ENCODE data around the gene CCDC186. TPM values are rescaled to one million over a fixed set of nuclear protein-coding genes. Genes with fewer than 3 reads are reported as not detected.

CCDC186 gene
- total and polyA plus RNA-seq, 2 of the 8 experiments (the other 6 are each of a cell fraction or from before 2014, with no cell fraction given), result 3.0 to 30.3 TPM

DNA sequence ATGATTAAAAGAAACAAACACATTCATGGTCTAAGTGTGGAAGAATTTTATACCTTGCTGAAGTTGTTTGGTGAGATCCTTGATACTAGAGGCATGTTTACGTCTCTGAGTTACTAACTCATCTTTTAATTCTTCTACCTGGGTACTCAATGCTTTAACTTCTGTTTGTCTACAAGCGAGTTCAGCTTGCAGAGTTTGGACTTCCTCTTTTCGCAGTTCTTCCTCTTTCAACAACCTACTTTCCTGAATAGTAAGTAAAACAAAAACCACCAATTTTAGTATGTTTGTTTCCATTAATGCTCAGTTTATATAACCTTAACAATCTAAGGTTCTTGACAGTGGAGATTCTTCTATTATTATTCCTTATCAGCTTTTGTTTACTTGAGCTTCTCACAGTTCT, 42.9 kb downstream of the CCDC186 start:
- H3K4me1 ChIP-seq (replicated peaks in 1 of 4; ENCODE audit: control insufficient read depth in 3 of 4, insufficient read depth in 4 of 4, low read length in 3 of 4), result no peaks in the 10 kb centered on the region
- H2AK5ac ChIP-seq (ENCODE audit: low read depth, low read length), result no peak overlapping the region
- CTCF ChIA-PET (ENCODE audit: partially characterized antibody), result no interaction called here
- H4K91ac ChIP-seq (replicated peaks; ENCODE audit: insufficient read length, low read length), result no peak overlapping the region
- H3K27me3 ChIP-seq (replicated peaks in 1 of 4; ENCODE audit: control insufficient read depth in 3 of 4, extremely low read depth in 1 of 4, insufficient read depth in 3 of 4, low read length in 3 of 4), result no peaks in the 10 kb centered on the region
- POLR2A ChIA-PET (ENCODE audit: partially characterized antibody), result no interaction called here
- H3K9ac ChIP-seq (replicated peaks in 1 of 4; ENCODE audit: extremely low read depth in 1 of 4, low read depth in 3 of 4, low read length in 3 of 4), result no peak overlapping the region
- no peak overlapping the region for H3K18ac ChIP-seq (ENCODE audit: extremely low read depth, low read length)
- H2BK12ac ChIP-seq (ENCODE audit: low read depth, low read length), result no peak overlapping the region
- no peaks in the 10 kb centered on the region for H4K20me1 ChIP-seq (replicated peaks in 1 of 2; ENCODE audit: control insufficient read depth in 1 of 2, insufficient read depth in 2 of 2, low read length in 2 of 2)
- H3K4me3 ChIP-seq (ENCODE audit: extremely low read depth in 1 of 4, insufficient read depth in 2 of 4, low read depth in 3 of 4, low read length in 4 of 4), result no peak overlapping the region
- no peak overlapping the region for H4K8ac ChIP-seq (ENCODE audit: extremely low read depth, insufficient read depth, low read length)
- H3K79me2 ChIP-seq (ENCODE audit: control insufficient read depth in 1 of 2, insufficient read depth in 2 of 2, low read length in 2 of 2), result no peaks in the 10 kb centered on the region
- no peaks in the 10 kb centered on the region for H3K79me1 ChIP-seq (ENCODE audit: low read depth, low read length)
- no peak overlapping the region for H2BK20ac ChIP-seq (ENCODE audit: low read length)
- H3K56ac ChIP-seq (replicated peaks; ENCODE audit: insufficient read length, low read depth, low read length), result no peak overlapping the region
- H2BK15ac ChIP-seq (ENCODE audit: low read length), result no peak overlapping the region
- no peaks in the 10 kb centered on the region for H3K9me3 ChIP-seq (ENCODE audit: insufficient read depth in 2 of 2, low read depth in 1 of 2, low read length in 1 of 2)
- no peak overlapping the region for H2AFZ ChIP-seq (ENCODE audit: low read length)
- no peak overlapping the region for H3K4me2 ChIP-seq (ENCODE audit: insufficient read depth in 1 of 2, low read depth in 2 of 2, low read length in 2 of 2)
- no peak overlapping the region for H3K23ac ChIP-seq (ENCODE audit: insufficient read length)
- H3K36me3 ChIP-seq (ENCODE audit: control insufficient read depth in 2 of 4, insufficient read depth in 4 of 4, low read length in 3 of 4), result peaks cover 0 to 73% (median 24%) of the 10 kb centered on the region in 4 experiments; a peak in 4 of 8 replicates
- DNase-seq (ENCODE audit: low read depth in 1 of 2, low spot score in 2 of 2) (no peak), FAIRE-seq (no peak)
- H2BK120ac ChIP-seq (replicated peaks; ENCODE audit: low read depth, low read length), result no peak overlapping the region
- H3K4ac ChIP-seq (replicated peaks; ENCODE audit: insufficient read length, low read depth, low read length), result no peak overlapping the region
- H3K23me2 ChIP-seq (ENCODE audit: low read depth, low read length), result no peaks in the 10 kb centered on the region
- WGBS, 2 experiments (ENCODE audit: extremely low coverage in 1 of 2, insufficient coverage in 1 of 2, insufficient read length in 1 of 2, insufficient replicate concordance in 2 of 2, low coverage in 1 of 2, low lambda C conversion rate in 2 of 2, missing lambda C conversion rate in 1 of 2), result 92% methylated on average over 3 of the region's 3 CpGs; no CpG with 5 or more reads in 1 of the 2 experiments
- H4K5ac ChIP-seq (ENCODE audit: insufficient read length, low read depth, low read length), result no peak overlapping the region
- H2BK5ac ChIP-seq (ENCODE audit: low read depth, low read length), result no peak overlapping the region
- H3K14ac ChIP-seq (ENCODE audit: insufficient read length), result no peak overlapping the region
- H3K27ac ChIP-seq (ENCODE audit: low read depth, low read length), result no peak overlapping the region
- TF ChIP-seq, protein P1, sequence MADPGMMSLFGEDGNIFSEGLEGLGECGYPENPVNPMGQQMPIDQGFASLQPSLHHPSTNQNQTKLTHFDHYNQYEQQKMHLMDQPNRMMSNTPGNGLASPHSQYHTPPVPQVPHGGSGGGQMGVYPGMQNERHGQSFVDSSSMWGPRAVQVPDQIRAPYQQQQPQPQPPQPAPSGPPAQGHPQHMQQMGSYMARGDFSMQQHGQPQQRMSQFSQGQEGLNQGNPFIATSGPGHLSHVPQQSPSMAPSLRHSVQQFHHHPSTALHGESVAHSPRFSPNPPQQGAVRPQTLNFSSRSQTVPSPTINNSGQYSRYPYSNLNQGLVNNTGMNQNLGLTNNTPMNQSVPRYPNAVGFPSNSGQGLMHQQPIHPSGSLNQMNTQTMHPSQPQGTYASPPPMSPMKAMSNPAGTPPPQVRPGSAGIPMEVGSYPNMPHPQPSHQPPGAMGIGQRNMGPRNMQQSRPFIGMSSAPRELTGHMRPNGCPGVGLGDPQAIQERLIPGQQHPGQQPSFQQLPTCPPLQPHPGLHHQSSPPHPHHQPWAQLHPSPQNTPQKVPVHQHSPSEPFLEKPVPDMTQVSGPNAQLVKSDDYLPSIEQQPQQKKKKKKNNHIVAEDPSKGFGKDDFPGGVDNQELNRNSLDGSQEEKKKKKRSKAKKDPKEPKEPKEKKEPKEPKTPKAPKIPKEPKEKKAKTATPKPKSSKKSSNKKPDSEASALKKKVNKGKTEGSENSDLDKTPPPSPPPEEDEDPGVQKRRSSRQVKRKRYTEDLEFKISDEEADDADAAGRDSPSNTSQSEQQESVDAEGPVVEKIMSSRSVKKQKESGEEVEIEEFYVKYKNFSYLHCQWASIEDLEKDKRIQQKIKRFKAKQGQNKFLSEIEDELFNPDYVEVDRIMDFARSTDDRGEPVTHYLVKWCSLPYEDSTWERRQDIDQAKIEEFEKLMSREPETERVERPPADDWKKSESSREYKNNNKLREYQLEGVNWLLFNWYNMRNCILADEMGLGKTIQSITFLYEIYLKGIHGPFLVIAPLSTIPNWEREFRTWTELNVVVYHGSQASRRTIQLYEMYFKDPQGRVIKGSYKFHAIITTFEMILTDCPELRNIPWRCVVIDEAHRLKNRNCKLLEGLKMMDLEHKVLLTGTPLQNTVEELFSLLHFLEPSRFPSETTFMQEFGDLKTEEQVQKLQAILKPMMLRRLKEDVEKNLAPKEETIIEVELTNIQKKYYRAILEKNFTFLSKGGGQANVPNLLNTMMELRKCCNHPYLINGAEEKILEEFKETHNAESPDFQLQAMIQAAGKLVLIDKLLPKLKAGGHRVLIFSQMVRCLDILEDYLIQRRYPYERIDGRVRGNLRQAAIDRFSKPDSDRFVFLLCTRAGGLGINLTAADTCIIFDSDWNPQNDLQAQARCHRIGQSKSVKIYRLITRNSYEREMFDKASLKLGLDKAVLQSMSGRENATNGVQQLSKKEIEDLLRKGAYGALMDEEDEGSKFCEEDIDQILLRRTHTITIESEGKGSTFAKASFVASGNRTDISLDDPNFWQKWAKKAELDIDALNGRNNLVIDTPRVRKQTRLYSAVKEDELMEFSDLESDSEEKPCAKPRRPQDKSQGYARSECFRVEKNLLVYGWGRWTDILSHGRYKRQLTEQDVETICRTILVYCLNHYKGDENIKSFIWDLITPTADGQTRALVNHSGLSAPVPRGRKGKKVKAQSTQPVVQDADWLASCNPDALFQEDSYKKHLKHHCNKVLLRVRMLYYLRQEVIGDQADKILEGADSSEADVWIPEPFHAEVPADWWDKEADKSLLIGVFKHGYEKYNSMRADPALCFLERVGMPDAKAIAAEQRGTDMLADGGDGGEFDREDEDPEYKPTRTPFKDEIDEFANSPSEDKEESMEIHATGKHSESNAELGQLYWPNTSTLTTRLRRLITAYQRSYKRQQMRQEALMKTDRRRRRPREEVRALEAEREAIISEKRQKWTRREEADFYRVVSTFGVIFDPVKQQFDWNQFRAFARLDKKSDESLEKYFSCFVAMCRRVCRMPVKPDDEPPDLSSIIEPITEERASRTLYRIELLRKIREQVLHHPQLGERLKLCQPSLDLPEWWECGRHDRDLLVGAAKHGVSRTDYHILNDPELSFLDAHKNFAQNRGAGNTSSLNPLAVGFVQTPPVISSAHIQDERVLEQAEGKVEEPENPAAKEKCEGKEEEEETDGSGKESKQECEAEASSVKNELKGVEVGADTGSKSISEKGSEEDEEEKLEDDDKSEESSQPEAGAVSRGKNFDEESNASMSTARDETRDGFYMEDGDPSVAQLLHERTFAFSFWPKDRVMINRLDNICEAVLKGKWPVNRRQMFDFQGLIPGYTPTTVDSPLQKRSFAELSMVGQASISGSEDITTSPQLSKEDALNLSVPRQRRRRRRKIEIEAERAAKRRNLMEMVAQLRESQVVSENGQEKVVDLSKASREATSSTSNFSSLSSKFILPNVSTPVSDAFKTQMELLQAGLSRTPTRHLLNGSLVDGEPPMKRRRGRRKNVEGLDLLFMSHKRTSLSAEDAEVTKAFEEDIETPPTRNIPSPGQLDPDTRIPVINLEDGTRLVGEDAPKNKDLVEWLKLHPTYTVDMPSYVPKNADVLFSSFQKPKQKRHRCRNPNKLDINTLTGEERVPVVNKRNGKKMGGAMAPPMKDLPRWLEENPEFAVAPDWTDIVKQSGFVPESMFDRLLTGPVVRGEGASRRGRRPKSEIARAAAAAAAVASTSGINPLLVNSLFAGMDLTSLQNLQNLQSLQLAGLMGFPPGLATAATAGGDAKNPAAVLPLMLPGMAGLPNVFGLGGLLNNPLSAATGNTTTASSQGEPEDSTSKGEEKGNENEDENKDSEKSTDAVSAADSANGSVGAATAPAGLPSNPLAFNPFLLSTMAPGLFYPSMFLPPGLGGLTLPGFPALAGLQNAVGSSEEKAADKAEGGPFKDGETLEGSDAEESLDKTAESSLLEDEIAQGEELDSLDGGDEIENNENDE (IDR thresholded peaks at IDR 0.05; ENCODE audit: insufficient replicate concordance, low read length), result no peak
